ENCODE data around the gene LAG3.

The LAG3 gene

GRCh38 chr12:6752921-6753771 is 19.2 kb upstream of the LAG3 start, which contains the start of gene MLF2:
Gene MLF2 (minus strand): TSS chr12:6753141. CDS start chr12:6752334, 807 bp downstream.
- TF ChIP-seq CTCF (IDR thresholded peaks at IDR 0.05; ENCODE audit: control insufficient read depth, insufficient read depth, low read depth, low read length, missing control alignments), result no peak
- H3K4me3 ChIP-seq (ENCODE audit: control insufficient read depth, low read depth, low read length), result peak within 1 kb of the TSS; percentile 87
- DNase-seq (ENCODE audit: low read depth), result peak; percentile 97

- no peak for DNase-seq (ENCODE audit: low read depth)
- peak; percentile 96 for TF ChIP-seq CTCF (IDR thresholded peaks at IDR 0.05; ENCODE audit: control insufficient read depth, insufficient read depth, low read depth, low read length, missing control alignments)
- no peak overlapping the region for H3K4me3 ChIP-seq (ENCODE audit: control insufficient read depth, low read depth, low read length)
Measured at GRCh38 chr12:6753772-6754356, 18.5 kb upstream of the LAG3 start.

DNA sequence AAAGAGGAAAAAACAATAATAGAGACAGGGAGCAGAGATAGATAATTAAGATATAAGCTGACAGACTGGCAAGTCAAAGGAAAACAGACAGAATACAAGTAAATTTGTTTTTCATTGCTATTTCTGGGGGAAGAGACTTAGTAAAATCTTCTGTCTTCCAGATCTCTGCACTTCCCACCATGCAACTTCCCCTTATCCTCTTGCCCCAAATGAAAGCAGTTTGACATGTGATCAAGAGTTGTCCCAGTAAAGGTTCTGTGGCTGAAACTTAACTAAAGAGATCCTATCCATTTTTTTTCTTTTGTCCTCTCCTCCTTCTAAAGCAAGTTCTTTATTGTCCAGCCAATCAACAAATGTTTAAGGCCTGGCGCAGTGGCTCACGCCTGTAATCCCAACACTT is 17.9 kb upstream of the LAG3 start:
- no peak for DNase-seq (ENCODE audit: low read depth)
- TF ChIP-seq CTCF (IDR thresholded peaks at IDR 0.05; ENCODE audit: control insufficient read depth, insufficient read depth, low read depth, low read length, missing control alignments), result no peak
- no peak overlapping the region for H3K4me3 ChIP-seq (ENCODE audit: control insufficient read depth, low read depth, low read length)

DNA sequence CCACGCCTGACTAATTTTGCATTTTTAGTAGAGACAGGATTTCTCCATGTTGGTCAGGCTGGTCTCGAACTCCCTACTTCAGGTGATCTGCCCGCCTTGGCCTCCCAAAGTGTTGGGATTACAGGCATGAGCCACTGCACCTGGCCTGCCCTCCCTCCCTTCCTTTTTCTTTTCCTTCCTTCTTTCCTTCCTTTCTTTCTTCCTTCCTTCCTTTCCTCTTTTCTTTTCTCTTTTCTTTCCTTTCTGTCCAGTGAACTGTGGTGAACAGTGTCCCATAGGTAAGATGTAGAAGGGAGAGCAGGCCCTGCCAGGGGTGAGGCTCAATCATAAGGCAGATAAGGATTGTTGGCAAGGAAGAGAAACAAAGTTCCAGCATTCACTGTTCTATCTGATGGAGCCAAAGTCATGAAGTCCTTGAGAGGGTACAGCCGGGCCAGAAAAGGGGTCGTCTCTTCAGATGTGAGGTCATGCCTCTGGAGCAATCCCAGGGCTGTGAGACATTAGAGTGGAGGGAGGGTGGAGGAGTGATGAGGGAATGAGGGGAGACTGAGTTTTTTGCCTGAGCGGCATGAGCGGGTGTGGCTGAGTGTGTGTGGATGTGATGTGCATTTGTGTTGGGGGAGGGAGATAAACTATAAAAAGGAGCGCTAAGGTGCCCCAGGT is 15.2 kb upstream of the LAG3 start:
- H3K4me3 ChIP-seq (ENCODE audit: control insufficient read depth, low read depth, low read length), result no peak overlapping the region
- DNase-seq (ENCODE audit: low read depth), result no peak
- TF ChIP-seq CTCF (IDR thresholded peaks at IDR 0.05; ENCODE audit: control insufficient read depth, insufficient read depth, low read depth, low read length, missing control alignments), result no peak

- H3K4me3 ChIP-seq (ENCODE audit: control insufficient read depth, low read depth, low read length), result no peak overlapping the region
- DNase-seq (ENCODE audit: low read depth), result no peak
- TF ChIP-seq CTCF (IDR thresholded peaks at IDR 0.05; ENCODE audit: control insufficient read depth, insufficient read depth, low read depth, low read length, missing control alignments), result no peak
Measured at GRCh38 chr12:6758506-6759095, 13.7 kb upstream of the LAG3 start.

DNA sequence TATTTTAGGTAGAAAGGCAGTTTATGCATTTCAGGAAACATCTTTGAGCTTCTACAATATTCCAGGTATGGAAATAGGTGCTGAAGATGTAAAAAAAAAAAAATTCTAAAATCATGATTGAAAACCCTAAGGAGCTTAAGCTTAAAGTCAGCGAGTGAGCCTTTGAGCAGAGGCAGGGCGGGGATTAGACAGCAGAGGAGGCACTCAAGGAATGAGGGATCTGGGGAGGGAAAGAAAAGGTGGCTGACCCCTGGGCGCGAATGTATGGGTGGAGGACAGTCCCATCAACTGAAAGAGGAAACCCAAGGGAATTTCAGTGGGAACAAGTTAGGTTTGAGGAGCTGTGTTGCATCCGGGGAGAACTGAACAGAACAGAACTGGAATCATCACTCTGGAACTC is 12.6 kb upstream of the LAG3 start:
- TF ChIP-seq CTCF (IDR thresholded peaks at IDR 0.05; ENCODE audit: control insufficient read depth, insufficient read depth, low read depth, low read length, missing control alignments), result no peak
- H3K4me3 ChIP-seq (ENCODE audit: control insufficient read depth, low read depth, low read length), result no peak overlapping the region
- no peak for DNase-seq (ENCODE audit: low read depth)

Measured in AG09309 (cell line).